ENCODE measurements around the gene EBF4.

Gene EBF4

DNA sequence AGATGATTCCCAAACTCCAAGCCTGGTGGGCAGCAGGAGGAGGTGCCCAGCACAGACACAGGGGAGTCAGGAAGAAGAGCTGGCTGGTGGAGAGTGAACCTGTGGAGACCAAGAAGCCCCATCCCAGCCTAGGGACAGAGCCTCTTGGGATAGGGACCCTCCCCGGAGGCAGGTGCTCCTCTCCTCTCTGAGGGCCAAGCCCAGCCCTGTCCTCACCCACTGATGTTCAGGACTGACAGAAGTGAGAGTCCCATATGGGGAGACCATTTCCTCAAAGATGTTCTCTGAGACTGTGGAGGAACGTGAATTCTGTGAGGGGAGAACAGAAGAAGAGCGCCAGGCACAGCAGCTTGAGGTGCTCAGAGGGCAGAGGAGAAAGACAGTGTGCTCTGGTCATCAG, 2.4 kb upstream of the EBF4 start:
- no peaks in the 10 kb centered on the region for H3K79me1 ChIP-seq (ENCODE audit: low read length)
- no peak overlapping the region for H3K18ac ChIP-seq (ENCODE audit: low read length)
- no CpG with 5 or more reads among the region's 3 CpGs for WGBS (ENCODE audit: extremely low coverage, insufficient coverage, insufficient read length)
- H2AK5ac ChIP-seq (ENCODE audit: low read length): no peak overlapping the region
- H3K23ac ChIP-seq (ENCODE audit: low read length): no peak overlapping the region
- no peak overlapping the region for H3K9ac ChIP-seq (ENCODE audit: low read length)
- no peak overlapping the region for H2AFZ ChIP-seq (ENCODE audit: insufficient read depth, low read length, poor library complexity)
- DNase-seq: no peak
- no peak overlapping the region for H4K91ac ChIP-seq (ENCODE audit: low read depth, low read length)
- H3K4me2 ChIP-seq (ENCODE audit: low read length): no peak overlapping the region
- no peak overlapping the region for H3K4ac ChIP-seq (ENCODE audit: low read depth, low read length)
- H3K4me1 ChIP-seq (ENCODE audit: control insufficient read depth in 1 of 2, insufficient read depth in 2 of 2, low read length in 2 of 2): peaks cover 7 to 10% of the 10 kb centered on the region in 2 experiments
- H2BK5ac ChIP-seq (ENCODE audit: low read depth, low read length, poor library complexity): no peak overlapping the region
- no peak overlapping the region for H4K8ac ChIP-seq (ENCODE audit: low read depth, low read length)
- no peaks in the 10 kb centered on the region for H3K36me3 ChIP-seq (ENCODE audit: control insufficient read depth in 1 of 2, insufficient read depth in 2 of 2, low read length in 2 of 2)
- no peak overlapping the region for H2BK120ac ChIP-seq (ENCODE audit: insufficient read depth, low read length, poor library complexity)
- H3K9me3 ChIP-seq (ENCODE audit: insufficient read depth, low read depth, low read length): peaks cover 6% of the 10 kb centered on the region
- no peaks in the 10 kb centered on the region for H3K79me2 ChIP-seq (ENCODE audit: control insufficient read depth, insufficient read depth, low read length, poor library complexity)
- peaks cover 67% of the 10 kb centered on the region for H3K27me3 ChIP-seq (ENCODE audit: insufficient read depth, low read length)
- H3K4me3 ChIP-seq (ENCODE audit: low read depth, low read length): no peak overlapping the region
- H3K14ac ChIP-seq (ENCODE audit: low read length): no peak overlapping the region
- no peak overlapping the region for H2BK12ac ChIP-seq (ENCODE audit: low read length)
- no peak overlapping the region for H3K27ac ChIP-seq (ENCODE audit: low read depth, low read length)
- H4K12ac ChIP-seq (ENCODE audit: low read depth, low read length): no peak overlapping the region

- H3K4ac ChIP-seq (ENCODE audit: low read depth, low read length): no peak overlapping the region
- no peak overlapping the region for H3K23ac ChIP-seq (ENCODE audit: low read length)
- peaks cover 6% of the 10 kb centered on the region for H3K9me3 ChIP-seq (ENCODE audit: insufficient read depth, low read depth, low read length)
- no peak for DNase-seq
- H4K8ac ChIP-seq (ENCODE audit: low read depth, low read length): no peak overlapping the region
- WGBS (ENCODE audit: extremely low coverage, insufficient coverage, insufficient read length): no CpG with 5 or more reads among the region's 6 CpGs
- H2AFZ ChIP-seq (ENCODE audit: insufficient read depth, low read length, poor library complexity): no peak overlapping the region
- no peak overlapping the region for H2AK5ac ChIP-seq (ENCODE audit: low read length)
- H3K4me2 ChIP-seq (ENCODE audit: low read length): no peak overlapping the region
- H3K27me3 ChIP-seq (ENCODE audit: insufficient read depth, low read length): peaks cover 72% of the 10 kb centered on the region
- H3K14ac ChIP-seq (ENCODE audit: low read length): no peak overlapping the region
- H3K9ac ChIP-seq (ENCODE audit: low read length): no peak overlapping the region
- no peak overlapping the region for H3K4me3 ChIP-seq (ENCODE audit: low read depth, low read length)
- H4K12ac ChIP-seq (ENCODE audit: low read depth, low read length): no peak overlapping the region
- H3K36me3 ChIP-seq (ENCODE audit: control insufficient read depth in 1 of 2, insufficient read depth in 2 of 2, low read length in 2 of 2): no peaks in the 10 kb centered on the region
- no peaks in the 10 kb centered on the region for H3K79me2 ChIP-seq (ENCODE audit: control insufficient read depth, insufficient read depth, low read length, poor library complexity)
- H3K27ac ChIP-seq (ENCODE audit: low read depth, low read length): no peak overlapping the region
- H2BK5ac ChIP-seq (ENCODE audit: low read depth, low read length, poor library complexity): no peak overlapping the region
- H4K91ac ChIP-seq (ENCODE audit: low read depth, low read length): no peak overlapping the region
- no peak overlapping the region for H3K18ac ChIP-seq (ENCODE audit: low read length)
- peaks cover 7 to 10% of the 10 kb centered on the region in 2 experiments for H3K4me1 ChIP-seq (ENCODE audit: control insufficient read depth in 1 of 2, insufficient read depth in 2 of 2, low read length in 2 of 2)
- H3K79me1 ChIP-seq (ENCODE audit: low read length): no peaks in the 10 kb centered on the region
- no peak overlapping the region for H2BK12ac ChIP-seq (ENCODE audit: low read length)
- no peak overlapping the region for H2BK120ac ChIP-seq (ENCODE audit: insufficient read depth, low read length, poor library complexity)
Measured at GRCh38 chr20:2690718-2691117, 1.9 kb upstream of the EBF4 start.

DNA sequence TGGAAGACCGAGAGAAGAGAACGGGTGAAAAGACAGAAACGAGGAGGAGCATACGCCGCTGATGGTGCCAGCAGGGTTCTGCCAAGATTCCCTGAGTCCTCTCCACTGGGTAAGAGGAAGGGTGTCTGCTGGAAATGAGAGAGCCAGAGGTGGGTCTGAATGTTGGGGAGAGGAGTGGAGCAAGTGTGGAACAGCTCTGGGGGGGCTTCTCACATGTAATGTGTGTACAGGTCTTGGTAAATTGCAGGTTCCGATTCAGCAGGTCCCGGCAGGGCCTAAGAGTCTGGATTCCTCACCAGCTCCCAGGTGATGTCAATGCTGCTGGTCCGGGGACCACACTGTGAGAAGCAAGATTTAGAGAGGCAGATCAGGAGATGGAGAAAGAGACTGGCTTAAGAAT, 1.5 kb upstream of the EBF4 start:
- no peak for DNase-seq
- Histone ChIP-seq H2BK5ac (ENCODE audit: low read depth, low read length, poor library complexity) (no peak overlapping the region), H4K91ac (ENCODE audit: low read depth, low read length) (no peak overlapping the region), H2AK5ac (ENCODE audit: low read length) (no peak overlapping the region), H3K9ac (ENCODE audit: low read length) (no peak overlapping the region), H3K79me1 (ENCODE audit: low read length) (no peaks in the 10 kb centered on the region), H3K36me3 (ENCODE audit: control insufficient read depth in 1 of 2, insufficient read depth in 2 of 2, low read length in 2 of 2) (no peaks in the 10 kb centered on the region), H3K18ac (ENCODE audit: low read length) (no peak overlapping the region), H2BK12ac (ENCODE audit: low read length) (no peak overlapping the region), H2AFZ (ENCODE audit: insufficient read depth, low read length, poor library complexity) (no peak overlapping the region), H3K79me2 (ENCODE audit: control insufficient read depth, insufficient read depth, low read length, poor library complexity) (no peaks in the 10 kb centered on the region), H3K4ac (ENCODE audit: low read depth, low read length) (no peak overlapping the region), H3K9me3 (ENCODE audit: insufficient read depth, low read depth, low read length) (peaks cover 6% of the 10 kb centered on the region), H3K27me3 (ENCODE audit: insufficient read depth, low read length) (peaks cover 76% of the 10 kb centered on the region), H3K4me1 (ENCODE audit: control insufficient read depth in 1 of 2, insufficient read depth in 2 of 2, low read length in 2 of 2) (peaks cover 7 to 10% of the 10 kb centered on the region in 2 experiments), H3K14ac (ENCODE audit: low read length) (no peak overlapping the region), H3K4me2 (ENCODE audit: low read length) (no peak overlapping the region), H3K23ac (ENCODE audit: low read length) (no peak overlapping the region), H3K4me3 (ENCODE audit: low read depth, low read length) (no peak overlapping the region), H3K27ac (ENCODE audit: low read depth, low read length) (no peak overlapping the region), H4K8ac (ENCODE audit: low read depth, low read length) (no peak overlapping the region), H4K12ac (ENCODE audit: low read depth, low read length) (no peak overlapping the region), H2BK120ac (ENCODE audit: insufficient read depth, low read length, poor library complexity) (no peak overlapping the region)
- WGBS (ENCODE audit: extremely low coverage, insufficient coverage, insufficient read length): no CpG with 5 or more reads among the region's 8 CpGs

DNA sequence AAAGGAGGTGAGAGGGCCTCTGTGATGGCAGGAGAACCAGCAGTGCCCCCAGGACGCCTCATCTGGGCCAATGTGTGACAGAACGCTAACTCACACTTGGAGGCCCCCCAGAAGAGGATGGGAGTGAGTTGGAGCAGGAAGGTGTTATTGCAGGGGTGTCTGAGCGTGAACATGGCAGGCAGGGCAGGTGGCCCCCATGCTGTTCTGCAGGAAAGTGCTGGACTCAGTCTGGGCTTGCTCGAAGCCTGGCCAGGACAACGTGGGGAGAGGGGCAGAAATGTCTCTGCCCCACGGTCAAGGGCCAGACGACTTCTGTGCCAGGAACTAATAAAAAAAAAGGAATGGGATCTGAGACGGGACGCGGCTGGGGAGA, 931 bp upstream of the EBF4 start:
- H2BK120ac ChIP-seq (ENCODE audit: insufficient read depth, low read length, poor library complexity): no peak overlapping the region
- peaks cover 7 to 10% of the 10 kb centered on the region in 2 experiments for H3K4me1 ChIP-seq (ENCODE audit: control insufficient read depth in 1 of 2, insufficient read depth in 2 of 2, low read length in 2 of 2)
- no peak for DNase-seq
- no peak overlapping the region for H3K27ac ChIP-seq (ENCODE audit: low read depth, low read length)
- H4K91ac ChIP-seq (ENCODE audit: low read depth, low read length): no peak overlapping the region
- no peak overlapping the region for H3K4ac ChIP-seq (ENCODE audit: low read depth, low read length)
- no peaks in the 10 kb centered on the region for H3K79me2 ChIP-seq (ENCODE audit: control insufficient read depth, insufficient read depth, low read length, poor library complexity)
- H3K9me3 ChIP-seq (ENCODE audit: insufficient read depth, low read depth, low read length): peaks cover 7% of the 10 kb centered on the region
- H3K36me3 ChIP-seq (ENCODE audit: control insufficient read depth in 1 of 2, insufficient read depth in 2 of 2, low read length in 2 of 2): no peaks in the 10 kb centered on the region
- H3K79me1 ChIP-seq (ENCODE audit: low read length): no peaks in the 10 kb centered on the region
- peaks cover 75% of the 10 kb centered on the region for H3K27me3 ChIP-seq (ENCODE audit: insufficient read depth, low read length)
- H4K12ac ChIP-seq (ENCODE audit: low read depth, low read length): no peak overlapping the region
- H3K4me2 ChIP-seq (ENCODE audit: low read length): no peak overlapping the region
- no CpG with 5 or more reads among the region's 10 CpGs for WGBS (ENCODE audit: extremely low coverage, insufficient coverage, insufficient read length)
- H4K8ac ChIP-seq (ENCODE audit: low read depth, low read length): no peak overlapping the region
- no peak overlapping the region for H2BK12ac ChIP-seq (ENCODE audit: low read length)
- H3K14ac ChIP-seq (ENCODE audit: low read length): no peak overlapping the region
- no peak overlapping the region for H3K23ac ChIP-seq (ENCODE audit: low read length)
- no peak overlapping the region for H3K9ac ChIP-seq (ENCODE audit: low read length)
- no peak overlapping the region for H2AFZ ChIP-seq (ENCODE audit: insufficient read depth, low read length, poor library complexity)
- H3K18ac ChIP-seq (ENCODE audit: low read length): no peak overlapping the region
- no peak overlapping the region for H2AK5ac ChIP-seq (ENCODE audit: low read length)
- no peak overlapping the region for H2BK5ac ChIP-seq (ENCODE audit: low read depth, low read length, poor library complexity)
- H3K4me3 ChIP-seq (ENCODE audit: low read depth, low read length): no peak overlapping the region

Data from trophoblast cell (in vitro differentiated cells and primary cell).